Ecto neural progenitor cell (in vitro differentiated cells): ENCODE measurements around the gene ALDH18A1.
"Not testable (repeated sequence)": the region's sequence is repeated elsewhere in the genome, so short reads cannot be mapped to it uniquely, and the experiment has no call there.

Source experiments
- DNase-seq: peaks from one replicate; pipeline ENCODE4 v3.0.0-alpha.2; 2018; ENCODE audit warnings: low spot score

ALDH18A1 gene

DNA sequence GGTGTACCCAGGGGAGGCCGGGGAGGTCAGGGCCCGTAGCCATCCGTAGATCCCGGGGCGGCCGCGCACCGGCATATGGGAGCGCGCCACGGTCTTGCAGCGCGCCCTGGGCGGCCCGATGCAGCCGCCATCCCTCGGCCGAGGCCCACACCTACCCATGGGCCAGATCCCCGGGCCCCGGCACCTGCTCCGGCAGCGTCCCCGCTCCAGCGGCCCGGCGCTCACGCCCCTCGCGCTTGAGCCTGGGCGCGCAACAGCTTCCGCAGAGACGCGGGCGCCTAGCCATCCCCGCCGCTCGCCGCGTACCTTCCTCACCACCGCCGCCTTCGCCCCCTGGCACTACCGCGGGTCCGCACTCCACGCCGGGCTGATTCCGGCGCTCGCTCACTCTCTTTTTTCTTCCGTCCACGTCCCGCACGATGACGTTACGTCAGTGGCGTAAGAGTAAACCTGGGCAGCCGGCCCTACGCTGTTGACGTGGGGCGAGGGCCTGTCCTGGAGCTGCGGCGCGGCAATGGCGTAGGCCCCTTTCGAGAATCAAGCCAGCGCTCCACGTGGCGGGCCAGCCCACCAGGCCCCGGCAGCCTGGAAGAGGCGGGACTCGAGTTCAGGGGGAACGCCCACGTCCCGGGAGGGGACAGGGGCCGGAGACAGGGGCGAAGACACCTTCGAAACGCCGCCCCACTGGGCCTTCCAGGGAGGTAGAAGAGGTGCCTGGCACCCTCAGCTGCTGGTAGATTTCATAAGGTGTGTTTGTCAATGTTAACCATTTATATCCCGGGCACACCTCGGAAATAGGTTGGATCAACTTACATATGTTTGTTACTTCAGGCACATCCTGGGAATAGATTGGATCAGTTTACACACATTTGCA lies at the start of gene ALDH18A1:
Gene ALDH18A1 (minus strand): TSS at position 421 of the 874 bp plus-strand sequence. CDS start 3,334 bp downstream, outside the sequence.
- DNase-seq = peak; percentile 94

DNA sequence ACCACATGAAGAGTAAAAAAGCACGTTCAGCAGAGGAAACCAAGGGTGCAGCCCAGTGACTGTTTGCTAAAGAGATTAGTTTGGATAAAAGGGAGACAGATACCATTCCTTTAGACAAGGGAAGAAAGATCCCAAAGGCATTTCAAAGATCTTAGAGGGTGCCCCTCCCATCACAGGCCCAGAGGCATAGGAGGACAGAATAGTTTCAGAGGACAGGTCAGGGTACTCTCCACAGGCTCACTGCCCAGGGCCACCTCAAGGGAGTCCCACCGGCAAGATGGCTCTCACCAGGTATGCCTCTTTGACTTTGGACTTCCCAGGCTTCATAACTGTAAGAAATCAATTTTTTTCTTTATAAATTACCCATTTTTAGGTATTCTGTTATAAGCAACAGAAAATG lies 41.9 kb upstream of the ALDH18A1 start:
- no peak for DNase-seq

DNA sequence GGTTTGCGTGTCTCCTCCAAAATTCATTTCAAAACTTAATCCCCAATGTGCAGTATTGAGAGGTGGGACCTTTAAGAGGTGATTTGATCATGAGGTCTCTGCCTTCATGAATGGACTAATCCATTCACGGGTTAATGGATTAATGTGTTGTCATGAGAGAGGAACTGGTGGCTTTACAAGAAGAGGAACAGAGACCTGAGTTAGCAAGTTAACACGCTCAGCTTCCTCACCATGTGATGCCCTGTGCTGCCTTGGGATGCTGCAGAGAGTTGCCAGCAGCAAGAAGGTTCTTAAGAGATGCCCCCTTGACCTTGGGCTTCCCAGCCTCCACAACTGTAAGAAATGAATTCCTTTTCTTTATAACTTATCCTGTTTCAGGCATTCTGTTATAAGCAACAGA lies 40.9 kb upstream of the ALDH18A1 start:
- no peak for DNase-seq

DNA sequence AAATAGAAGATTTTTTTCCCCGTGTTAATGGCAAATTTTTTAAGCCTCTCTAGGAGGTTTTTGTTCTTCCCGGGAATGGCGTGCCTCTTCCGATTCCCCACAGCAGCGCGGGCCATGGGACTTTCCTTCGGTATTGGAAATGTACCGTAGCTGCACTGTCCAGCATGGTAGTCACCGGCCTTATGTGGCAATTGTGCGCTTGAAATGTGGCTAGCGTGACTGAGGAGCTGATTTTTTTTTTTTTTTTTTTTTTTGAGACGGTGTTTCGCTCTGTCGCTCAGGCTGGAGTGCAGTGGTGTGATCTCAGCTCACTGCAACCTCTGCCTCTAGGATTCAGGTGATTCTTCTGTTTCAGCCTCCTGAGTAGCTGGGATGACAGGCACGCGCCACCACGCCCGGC lies 38.2 kb upstream of the ALDH18A1 start:
- DNase-seq = no peak

DNA sequence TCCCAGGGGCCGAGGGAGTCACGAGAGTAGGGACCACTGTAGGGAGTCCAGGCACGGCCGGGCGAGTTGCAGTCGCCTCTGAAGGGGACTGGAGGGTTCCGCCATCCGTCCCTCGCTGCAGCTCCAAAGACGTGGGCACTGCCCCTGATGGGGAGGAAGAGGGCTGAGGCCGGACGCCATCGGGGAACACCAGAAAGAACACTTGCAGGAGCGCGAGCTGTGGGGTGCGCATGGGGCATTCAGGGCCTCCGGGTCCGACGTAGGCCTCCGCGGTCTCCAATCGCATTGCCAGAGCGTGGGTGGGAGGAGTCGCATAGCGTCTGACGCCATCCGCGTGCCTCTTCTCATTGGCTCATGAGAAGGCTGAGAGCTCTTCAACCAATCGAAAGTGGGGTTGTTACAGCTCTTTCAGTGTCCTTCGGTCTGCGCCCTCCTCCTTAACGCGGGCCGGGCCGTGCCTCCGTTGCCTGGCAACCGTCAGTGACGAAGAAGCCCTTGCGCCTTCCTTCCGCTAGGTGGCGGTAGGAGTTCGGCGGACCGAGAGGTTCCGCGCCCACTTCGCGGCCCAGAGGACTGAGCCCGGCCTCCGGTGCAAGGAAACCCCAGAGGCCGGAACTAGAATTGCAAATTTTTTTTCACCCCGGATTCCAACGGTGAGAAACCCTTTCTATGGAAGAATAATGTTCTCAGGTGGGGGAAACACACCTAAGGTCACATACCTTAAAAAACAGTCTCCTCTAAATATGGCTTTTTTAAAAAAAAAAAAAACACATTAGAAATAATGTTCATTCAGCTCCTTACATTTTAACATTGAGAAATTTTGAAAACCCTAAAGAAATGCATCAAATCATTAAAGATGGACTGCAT lies 37.4 kb upstream of the ALDH18A1 start, which contains the start of gene TCTN3:
Gene TCTN3 (minus strand): TSS at position 260 of the 867 bp plus-strand sequence. CDS start 28 bp downstream, at position 232.
- DNase-seq = peak; percentile 96

DNA sequence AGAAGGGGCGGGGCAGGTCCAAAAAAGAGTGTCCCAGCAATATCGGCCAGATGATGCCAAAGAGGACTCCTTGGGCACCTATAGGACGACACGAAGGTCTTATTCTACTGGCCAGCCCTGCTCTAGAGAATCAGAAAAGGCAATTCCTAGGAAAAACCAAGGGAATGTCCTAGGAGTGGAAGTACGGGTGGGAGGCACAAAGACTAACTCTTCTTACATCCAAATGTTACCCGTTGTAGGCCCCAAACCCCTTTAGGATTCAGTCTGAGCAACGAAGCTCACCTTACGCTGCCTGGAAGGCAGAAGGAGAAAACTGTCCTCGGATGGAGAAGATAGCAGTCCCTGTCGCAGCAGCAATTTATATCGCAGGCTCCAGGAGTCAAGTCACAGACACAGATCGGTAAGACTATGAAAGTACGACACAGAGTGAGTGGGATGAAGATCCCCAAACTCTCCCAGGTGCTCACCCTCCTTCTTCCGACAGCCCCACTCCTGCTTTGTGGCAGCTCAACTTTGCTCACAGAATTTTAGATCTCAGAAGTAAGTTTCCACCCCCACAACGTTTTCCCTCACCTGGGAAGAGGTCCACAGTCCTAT lies 36.7 kb upstream of the ALDH18A1 start:
- no peak for DNase-seq

DNA sequence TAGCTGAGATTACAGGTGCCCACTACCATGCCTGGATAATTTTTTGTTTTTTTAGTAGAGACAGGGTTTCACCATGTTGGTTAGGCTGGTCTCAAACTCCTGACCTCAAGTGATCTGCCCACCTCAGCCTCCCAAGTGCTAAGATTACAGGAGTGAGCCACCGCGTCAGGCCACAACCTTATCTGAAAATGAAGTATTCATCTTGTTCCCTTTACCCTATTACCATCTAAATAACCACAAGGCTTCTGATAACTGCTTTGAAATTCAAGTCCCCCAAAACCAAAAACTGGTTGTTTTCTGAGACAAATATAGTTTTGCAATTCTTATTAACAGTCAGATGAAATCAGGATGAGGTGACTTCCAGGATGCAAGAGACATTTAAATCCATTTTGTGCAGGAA lies 34.8 kb upstream of the ALDH18A1 start:
- no peak for DNase-seq

DNA sequence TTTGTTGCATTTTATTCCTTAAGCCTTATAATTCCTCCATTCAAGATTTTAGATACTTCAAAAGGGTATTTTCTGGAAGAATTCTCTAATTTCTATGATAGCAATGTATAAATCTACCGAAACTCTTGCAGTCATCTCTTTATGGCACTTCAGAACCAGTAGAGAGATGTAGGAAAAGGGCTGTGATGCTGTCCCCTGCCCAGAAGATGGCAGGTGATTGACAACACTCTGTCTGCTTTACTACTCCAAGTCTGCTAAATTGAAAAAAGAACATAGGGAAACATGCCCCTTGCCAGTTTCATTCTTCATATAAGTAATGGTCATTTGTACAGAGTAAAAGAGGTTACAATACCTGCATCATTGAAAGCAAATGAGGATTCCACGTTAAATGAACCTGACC lies 32.1 kb upstream of the ALDH18A1 start:
- DNase-seq = no peak

DNA sequence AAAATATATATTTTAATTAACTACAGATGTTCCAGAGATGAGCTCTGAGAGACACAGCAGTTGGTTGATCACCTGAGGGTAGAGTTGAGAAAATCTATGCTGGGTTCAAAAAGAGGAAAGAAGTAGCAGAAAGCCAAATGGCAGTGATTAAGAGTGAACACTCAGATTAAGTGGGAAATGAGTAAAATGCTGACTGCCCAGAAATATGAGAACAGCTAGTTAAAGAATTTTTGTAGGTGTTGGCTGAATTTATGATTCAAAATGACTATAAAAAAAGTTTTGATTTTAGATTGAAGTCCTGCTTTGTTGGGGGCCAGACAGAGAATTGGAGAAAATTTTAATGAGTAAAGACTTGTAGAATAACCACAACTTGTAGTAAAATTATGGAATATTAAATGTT lies 27.5 kb upstream of the ALDH18A1 start:
- DNase-seq = no peak

DNA sequence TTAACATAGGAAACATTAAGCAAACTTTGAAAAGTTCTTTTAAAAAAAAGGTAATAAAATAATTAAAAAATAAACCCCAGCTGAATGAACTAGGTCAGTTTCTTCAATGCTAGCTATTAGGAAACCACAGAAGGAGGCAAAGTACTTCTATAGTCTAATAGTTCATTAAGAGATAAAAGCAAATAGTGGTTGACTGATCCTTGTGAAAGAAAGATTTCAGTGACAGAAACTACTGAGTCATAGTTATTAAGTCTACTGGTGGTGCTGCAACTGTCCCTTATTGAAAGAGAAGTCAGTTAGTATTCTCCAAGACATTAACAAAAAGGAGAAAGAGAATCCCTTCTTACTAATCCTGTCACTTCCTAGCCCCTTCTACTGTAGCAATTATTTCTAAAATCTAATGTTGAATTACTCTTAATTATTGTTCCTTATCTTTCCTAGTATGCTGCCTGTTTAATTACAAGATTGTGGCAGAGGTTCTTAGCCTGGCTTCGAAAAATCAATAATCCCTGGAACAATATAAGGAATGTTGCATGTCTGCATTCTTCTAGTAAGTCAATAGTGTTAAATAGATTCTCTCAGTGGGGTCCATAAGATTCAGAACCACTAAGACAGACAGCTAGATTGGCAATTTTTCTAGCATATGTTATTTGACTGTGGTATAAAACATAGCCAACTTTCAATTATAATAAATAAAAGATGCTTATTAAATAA lies 19.0 kb upstream of the ALDH18A1 start:
- DNase-seq = no peak

DNA sequence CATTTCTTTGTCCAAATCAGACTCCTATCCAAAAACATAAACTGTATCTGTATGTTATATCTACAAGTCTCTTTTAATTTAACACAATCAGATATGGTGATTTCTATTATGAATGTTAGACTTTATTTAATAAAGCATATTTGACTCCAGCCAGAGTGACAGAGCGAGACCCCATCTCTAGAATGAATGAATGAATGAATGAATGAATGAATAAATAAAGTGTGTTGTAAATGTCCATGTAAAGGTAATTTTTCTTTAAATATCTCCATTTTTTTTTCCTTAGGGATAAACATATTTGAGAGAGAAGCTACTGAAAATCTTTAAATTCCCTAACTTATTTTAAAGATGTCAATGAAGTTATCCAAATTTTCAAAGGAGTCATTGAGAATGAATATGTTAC lies 18.1 kb upstream of the ALDH18A1 start:
- no peak for DNase-seq

DNA sequence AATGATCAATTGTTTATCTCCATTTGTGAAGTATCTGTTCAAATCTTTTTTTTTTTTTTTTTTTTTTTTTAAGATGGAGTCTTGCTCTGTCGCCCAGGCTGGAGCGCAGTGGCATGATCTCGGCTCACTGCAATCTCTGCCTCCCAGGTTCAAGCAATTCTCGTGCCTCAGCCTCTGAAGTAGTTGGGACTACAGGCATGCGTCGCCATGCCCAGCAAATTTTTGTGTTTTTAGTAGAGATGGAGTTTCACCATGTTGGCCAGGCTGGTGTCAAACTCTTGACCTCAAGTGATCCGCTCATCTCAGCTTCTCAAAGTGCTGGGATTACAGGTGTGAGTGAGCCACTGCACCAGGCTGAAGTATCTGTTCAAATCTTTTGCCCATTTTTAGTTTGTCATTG lies 16.1 kb upstream of the ALDH18A1 start:
- DNase-seq = not testable (repeated sequence)

DNA sequence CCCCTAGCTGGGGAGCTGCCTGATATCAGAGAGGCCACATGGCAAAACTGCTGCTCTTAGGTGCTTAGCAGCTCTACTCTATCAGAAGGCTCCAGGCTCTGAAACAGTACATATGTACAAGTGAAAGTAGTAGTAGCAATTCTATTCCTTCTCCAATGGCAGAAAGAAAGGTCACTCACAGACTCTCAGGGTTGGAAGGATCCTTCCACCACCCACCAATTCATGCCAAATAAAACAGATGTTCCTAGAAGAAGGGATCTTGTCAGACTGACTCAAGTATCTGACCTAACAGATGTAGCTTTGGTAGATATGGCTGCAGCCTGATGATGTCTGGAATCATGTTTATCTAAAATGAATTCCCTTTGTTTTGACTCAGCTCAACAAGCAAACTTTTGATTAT lies 8.0 kb upstream of the ALDH18A1 start:
- DNase-seq = no peak

DNA sequence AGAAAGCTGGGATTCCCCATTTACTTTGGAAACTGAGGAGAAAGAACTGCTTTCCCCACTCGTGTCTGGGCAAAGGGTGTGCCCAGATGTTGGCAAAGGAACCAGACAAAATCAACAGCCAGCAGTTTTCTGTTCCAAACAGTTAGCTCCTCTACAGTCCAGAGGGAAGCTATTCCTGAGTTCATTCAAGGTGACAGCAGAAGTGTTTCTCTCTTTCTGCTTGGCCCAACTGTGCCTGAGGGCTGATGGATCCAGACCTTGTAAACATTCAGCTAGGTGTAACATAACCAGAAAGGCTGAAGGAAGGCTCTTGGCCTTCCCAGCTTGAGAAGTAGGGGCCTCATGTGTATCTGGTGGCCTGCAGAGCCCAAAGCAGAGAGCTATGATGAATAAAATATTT lies 7.0 kb upstream of the ALDH18A1 start:
- no peak for DNase-seq

DNA sequence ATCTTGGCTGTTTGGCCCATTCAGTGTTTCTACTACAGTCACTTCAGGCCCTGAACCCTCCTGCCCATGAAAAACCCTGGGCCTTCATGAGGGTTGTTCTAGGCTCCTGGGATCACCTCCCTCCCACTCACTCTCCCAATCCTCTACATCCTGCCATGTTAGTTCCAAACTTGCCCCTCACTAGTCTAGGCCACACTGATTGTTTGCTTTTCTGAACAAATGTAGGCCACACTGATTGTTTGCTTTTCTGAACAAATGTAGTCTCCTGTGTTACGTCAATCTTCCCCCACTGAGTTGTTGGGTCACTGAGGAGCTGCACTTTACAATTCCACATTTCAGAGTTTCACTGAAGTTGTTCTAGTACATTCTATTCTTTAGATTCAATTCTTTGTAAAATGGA lies 5.3 kb upstream of the ALDH18A1 start:
- no peak for DNase-seq

DNA sequence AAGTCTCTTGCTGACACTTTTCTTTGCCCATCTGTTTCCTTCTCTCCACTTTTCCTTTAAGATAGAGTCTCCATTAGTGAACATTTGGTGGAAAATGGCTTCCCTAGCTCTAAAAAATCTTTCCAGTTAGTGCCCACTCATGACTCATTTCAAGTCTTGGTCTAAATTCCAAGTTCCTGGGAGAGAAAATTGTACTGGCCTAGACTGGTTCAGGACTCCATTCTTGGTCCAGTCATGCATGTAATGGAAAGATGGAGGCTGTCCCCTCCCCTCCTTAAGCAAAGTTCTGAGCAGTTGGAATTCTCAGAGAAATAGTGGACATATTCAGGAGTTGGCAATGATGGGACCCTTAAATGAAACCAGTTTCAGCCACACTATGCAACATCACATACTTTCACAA lies 3.8 kb upstream of the ALDH18A1 start:
- DNase-seq = no peak

DNA sequence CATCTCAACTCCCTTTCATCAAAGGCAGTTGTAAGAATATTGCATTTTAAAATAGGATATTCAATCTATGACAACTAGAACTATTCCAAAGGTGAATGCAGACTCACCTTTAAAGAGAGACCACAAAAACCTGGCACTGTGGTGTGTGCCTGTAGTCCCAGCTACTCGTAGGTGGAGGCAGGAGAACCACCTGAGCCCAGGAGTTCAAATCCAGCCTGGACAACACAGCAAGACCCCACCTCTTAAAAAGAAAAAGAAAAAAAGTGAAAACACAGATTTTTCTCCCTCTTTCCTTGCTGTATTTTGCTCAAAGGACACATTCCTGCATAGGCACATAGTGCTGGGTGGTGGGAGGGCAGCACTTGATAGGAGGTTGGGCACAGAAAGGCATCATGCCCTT lies 739 bp upstream of the ALDH18A1 start:
- DNase-seq = no peak

DNA sequence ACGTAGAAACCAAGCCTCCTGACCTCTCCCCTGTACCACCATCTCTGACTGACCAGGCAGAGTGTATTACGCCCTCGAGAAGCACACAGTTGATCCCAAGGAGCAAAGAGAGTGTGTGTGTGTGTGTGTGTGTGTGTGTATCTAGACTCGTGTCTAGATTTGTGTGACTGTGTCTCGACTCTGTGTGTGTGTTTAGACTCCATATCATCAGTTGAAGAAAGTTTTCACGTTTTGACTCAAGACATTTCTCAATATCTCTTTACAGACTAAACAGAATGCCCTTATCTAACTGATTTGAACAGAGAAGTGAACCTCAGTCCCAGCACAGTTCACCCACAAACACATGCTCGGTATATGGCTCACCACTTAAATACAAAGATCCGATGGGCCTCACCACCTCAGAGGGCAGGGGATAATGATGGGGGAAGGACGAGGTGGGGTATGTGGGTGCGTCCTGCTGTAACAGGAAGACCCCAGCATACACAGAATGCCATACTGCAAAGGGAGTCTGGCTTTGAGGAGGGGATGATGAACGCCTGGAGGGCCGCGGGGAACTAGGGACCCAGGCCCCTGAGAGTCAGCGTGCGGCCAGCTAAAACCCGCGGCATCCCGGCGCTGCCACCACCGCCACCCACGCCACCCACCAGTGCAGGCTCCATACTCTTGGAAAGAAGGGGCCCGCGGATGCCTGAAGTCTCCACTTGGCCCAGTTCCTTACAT lies 780 bp downstream of the ALDH18A1 start:
- DNase-seq = no peak

DNA sequence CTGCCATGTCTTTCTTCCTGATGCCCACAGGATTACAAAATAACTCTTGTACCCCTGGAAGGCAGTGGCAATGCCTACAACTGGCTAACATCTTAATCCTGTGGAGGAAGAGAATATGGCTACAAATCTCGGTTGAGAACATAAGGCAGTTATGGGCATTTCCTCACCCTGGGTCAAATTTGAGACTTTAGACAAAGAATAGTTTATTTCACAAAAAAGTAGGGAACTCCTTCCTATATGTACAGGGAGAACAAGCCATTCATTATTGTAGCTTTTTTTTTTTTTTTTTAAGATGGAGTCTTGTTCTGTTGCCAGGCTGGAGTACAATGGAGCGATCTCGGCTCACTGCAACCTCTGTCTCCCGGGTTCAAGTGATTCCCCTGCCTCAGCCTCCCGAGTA lies 2.6 kb downstream of the ALDH18A1 start:
- no peak for DNase-seq

DNA sequence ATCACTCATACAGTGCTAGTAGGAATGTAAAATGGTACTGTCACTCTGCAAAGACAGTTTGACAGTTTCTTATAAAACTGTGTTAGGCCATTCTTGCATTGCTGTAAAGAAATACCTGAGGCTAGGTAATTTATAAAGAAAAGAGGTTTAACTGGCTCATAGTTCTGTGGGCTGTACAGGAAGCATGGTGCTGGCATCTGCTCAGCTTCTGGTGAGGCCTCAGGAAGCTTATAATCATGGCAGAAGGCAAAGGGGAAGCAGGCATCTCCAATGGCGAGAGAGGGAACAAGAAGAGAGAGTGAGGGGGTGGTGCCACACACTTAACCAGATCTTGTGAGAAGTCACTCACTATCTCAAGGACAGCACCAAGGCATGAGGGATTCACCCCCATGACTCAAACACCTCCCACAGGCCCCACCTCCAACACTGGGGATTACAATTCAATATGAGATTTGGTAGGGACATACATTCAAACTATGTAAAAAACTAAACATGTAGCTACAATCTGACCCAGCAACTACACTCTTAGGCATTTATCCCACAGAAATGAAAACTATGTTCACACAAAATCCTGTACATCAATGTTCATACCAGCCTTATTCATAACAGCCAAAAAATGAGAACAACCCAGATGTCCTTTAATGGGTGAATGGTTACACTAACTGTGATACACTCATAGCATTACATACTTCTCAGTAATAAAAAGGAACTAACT lies 5.0 kb downstream of the ALDH18A1 start:
- no peak for DNase-seq

DNA sequence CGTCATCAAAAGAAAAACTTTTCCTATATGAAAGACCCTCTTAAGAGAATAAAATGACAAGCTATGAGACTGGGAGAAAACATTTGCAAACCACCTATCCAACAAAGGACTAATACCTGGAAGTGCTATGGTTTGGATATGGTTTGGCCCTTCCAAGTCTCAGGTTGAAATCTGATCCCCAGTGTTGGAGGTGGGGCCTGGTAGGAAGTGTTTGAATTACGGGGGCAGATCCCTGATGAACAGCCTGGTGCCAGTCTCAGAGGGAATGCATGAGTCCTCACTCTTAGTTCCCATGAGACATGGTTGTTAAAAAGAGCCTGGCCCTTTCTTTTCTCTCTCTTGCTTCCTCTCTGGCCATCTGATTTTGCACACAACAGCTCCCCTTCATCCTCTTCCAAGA lies 6.3 kb downstream of the ALDH18A1 start:
- DNase-seq = no peak
